Measurements from ENCODE around the gene LRMDA.

The LRMDA gene

DNA sequence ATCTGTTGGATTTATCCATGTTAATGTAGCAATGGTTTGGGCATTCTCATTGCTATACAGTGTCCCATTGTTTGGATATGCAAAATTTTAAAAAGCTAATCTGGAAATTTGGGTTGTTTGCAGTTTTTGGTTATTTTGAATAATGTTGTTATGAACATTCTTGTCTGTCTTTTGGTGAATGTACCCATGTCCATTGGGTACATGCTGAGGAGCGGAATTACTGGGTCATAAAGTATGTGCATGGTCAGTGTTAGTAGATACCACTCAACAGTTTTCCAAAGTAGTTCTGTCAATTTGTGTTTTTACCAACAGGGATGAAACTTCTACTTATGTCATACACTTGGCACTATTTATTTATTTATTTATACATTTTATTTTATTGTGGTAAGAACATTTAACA is 153.9 kb downstream of the LRMDA start:
- no peak for DNase-seq (ENCODE audit: low read depth, low spot score)
- in situ Hi-C loops (cut with HindIII; ENCODE audit: low sequenced_read_pairs): no loop called here
- no peak for TF ChIP-seq CTCF (IDR thresholded peaks at IDR 0.05; ENCODE audit: low read depth, low read length)
- H3K4me3 ChIP-seq (ENCODE audit: low read depth, low read length): no peak overlapping the region

GRCh38 chr10:75586814-75587213 is 155.4 kb downstream of the LRMDA start:
- in situ Hi-C loops (cut with HindIII; ENCODE audit: low sequenced_read_pairs): no loop called here
- no peak overlapping the region for H3K4me3 ChIP-seq (ENCODE audit: low read depth, low read length)
- DNase-seq (ENCODE audit: low read depth, low spot score): no peak
- TF ChIP-seq CTCF (IDR thresholded peaks at IDR 0.05; ENCODE audit: low read depth, low read length): no peak

GRCh38 chr10:75588031-75588430 is 156.6 kb downstream of the LRMDA start:
- no peak for TF ChIP-seq CTCF (IDR thresholded peaks at IDR 0.05; ENCODE audit: low read depth, low read length)
- in situ Hi-C loops (cut with HindIII; ENCODE audit: low sequenced_read_pairs): no loop called here
- DNase-seq (ENCODE audit: low read depth, low spot score): no peak
- no peak overlapping the region for H3K4me3 ChIP-seq (ENCODE audit: low read depth, low read length)

- in situ Hi-C loops (cut with HindIII; ENCODE audit: low sequenced_read_pairs): no loop called here
- no peak for DNase-seq (ENCODE audit: low read depth, low spot score)
- H3K4me3 ChIP-seq (ENCODE audit: low read depth, low read length): no peak overlapping the region
- no peak for TF ChIP-seq CTCF (IDR thresholded peaks at IDR 0.05; ENCODE audit: low read depth, low read length)
Observed at GRCh38 chr10:75589895-75590654, 158.7 kb downstream of the LRMDA start.

- H3K4me3 ChIP-seq (ENCODE audit: low read depth, low read length): no peak overlapping the region
- in situ Hi-C loops (cut with HindIII; ENCODE audit: low sequenced_read_pairs): no loop called here
- no peak for DNase-seq (ENCODE audit: low read depth, low spot score)
- TF ChIP-seq CTCF (IDR thresholded peaks at IDR 0.05; ENCODE audit: low read depth, low read length): no peak
Observed at GRCh38 chr10:75592151-75592787, 160.8 kb downstream of the LRMDA start.

DNA sequence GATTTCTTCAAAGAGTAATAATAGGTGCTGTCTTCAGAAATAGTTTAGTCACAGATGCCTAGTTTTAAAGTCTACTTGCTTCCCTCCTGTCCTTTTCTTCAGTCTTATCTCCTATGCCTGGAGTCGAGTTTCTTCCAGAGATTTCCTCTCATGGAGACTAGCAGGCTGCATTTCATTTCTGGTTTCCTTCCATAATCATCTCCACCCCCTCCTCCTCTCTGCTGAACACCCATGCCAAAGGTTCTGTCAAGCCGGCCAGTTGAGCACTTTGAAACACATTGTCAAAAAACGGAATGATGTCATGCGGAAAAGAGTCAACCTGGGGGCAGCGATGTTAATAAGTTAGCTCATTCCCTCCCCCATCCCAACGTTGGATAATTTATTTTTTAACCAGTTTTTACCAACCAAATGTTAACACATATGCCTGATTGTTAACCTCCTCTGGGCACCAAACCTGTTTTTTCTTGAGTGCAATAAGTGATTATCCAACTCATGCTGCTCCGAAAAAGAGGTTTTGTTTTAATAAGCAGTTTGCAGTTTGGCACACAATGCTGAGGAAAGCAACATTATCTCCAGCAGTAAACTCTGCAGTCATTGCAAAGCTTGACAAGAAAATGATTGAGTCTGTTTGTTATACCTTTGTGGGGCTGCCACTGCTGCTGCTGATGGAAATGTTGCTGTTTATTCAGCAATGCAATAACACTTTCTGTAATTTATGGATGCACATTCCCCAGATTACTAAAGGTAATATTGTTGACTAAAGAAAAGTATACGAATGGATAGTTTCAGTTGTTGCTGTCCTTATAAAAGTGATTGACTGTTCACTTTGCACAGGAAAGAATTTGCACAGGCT is 161.6 kb downstream of the LRMDA start:
- TF ChIP-seq CTCF (IDR thresholded peaks at IDR 0.05; ENCODE audit: low read depth, low read length): no peak
- DNase-seq (ENCODE audit: low read depth, low spot score): no peak
- in situ Hi-C loops (cut with HindIII; ENCODE audit: low sequenced_read_pairs): no loop called here
- H3K4me3 ChIP-seq (ENCODE audit: low read depth, low read length): no peak overlapping the region

Data from astrocyte of the spinal cord (primary cell).